Fibroblast of upper back skin (primary cell): ENCODE measurements around the gene PARVB.

Source experiments
- DNase-seq: peaks from one replicate; pipeline ENCODE4 v3.0.0-alpha.2; 2013

PARVB gene

GRCh38 chr22:44063462-44064371 lies 39.6 kb downstream of the PARVB start:
- no peak for DNase-seq

- DNase-seq, result no peak
These were observed 42.9 kb downstream of the PARVB start for GRCh38 chr22:44067033-44067432.

GRCh38 chr22:44067901-44068300 lies 43.8 kb downstream of the PARVB start:
- DNase-seq, result no peak

- no peak for DNase-seq
These were observed 44.5 kb downstream of the PARVB start for GRCh38 chr22:44068422-44069191.

GRCh38 chr22:44070029-44070428 lies 45.9 kb downstream of the PARVB start:
- no peak for DNase-seq

- DNase-seq, result no peak
These were observed 47.8 kb downstream of the PARVB start for GRCh38 chr22:44071781-44072326.

GRCh38 chr22:44074337-44074984 lies 50.4 kb downstream of the PARVB start:
- DNase-seq, result no peak

GRCh38 chr22:44075022-44075421 lies 50.9 kb downstream of the PARVB start:
- DNase-seq, result no peak

- no peak for DNase-seq
These were observed 51.6 kb downstream of the PARVB start for GRCh38 chr22:44075670-44076069.

- DNase-seq, result no peak
These were observed 52.7 kb downstream of the PARVB start for GRCh38 chr22:44076825-44077224.

GRCh38 chr22:44080936-44081861 lies 57.1 kb downstream of the PARVB start:
- DNase-seq, result peak; percentile 62

GRCh38 chr22:44082801-44083200 lies 58.7 kb downstream of the PARVB start:
- DNase-seq, result no peak

GRCh38 chr22:44084044-44084772 lies 60.1 kb downstream of the PARVB start:
- no peak for DNase-seq

- peak; percentile 55 for DNase-seq
These were observed 61.7 kb downstream of the PARVB start for GRCh38 chr22:44085743-44086270.

- peak; percentile 38 for DNase-seq
These were observed 62.4 kb downstream of the PARVB start for GRCh38 chr22:44086271-44087088.

- no peak for DNase-seq
These were observed 63.0 kb downstream of the PARVB start for GRCh38 chr22:44087089-44087430.

GRCh38 chr22:44088976-44089570 lies 65.0 kb downstream of the PARVB start:
- DNase-seq, result peak; percentile 14

GRCh38 chr22:44089717-44090570 lies 65.8 kb downstream of the PARVB start:
- no peak for DNase-seq

- DNase-seq, result no peak
These were observed 66.4 kb downstream of the PARVB start for GRCh38 chr22:44090571-44090905.
